ENCODE results near the gene WIPF3.

WIPF3 gene, protein sequence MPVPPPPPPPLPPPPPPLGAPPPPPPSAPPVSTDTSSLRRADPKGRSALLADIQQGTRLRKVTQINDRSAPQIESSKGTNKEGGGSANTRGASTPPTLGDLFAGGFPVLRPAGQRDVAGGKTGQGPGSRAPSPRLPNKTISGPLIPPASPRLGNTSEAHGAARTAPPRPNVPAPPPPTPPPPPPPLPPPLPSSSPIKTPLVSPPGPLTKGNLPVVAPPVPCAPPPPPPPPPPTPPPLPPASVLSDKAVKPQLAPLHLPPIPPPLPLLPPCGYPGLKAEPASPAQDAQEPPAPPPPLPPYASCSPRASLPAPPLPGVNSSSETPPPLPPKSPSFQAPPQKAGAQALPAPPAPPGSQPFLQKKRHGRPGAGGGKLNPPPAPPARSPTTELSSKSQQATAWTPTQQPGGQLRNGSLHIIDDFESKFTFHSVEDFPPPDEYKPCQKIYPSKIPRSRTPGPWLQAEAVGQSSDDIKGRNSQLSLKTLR

DNA sequence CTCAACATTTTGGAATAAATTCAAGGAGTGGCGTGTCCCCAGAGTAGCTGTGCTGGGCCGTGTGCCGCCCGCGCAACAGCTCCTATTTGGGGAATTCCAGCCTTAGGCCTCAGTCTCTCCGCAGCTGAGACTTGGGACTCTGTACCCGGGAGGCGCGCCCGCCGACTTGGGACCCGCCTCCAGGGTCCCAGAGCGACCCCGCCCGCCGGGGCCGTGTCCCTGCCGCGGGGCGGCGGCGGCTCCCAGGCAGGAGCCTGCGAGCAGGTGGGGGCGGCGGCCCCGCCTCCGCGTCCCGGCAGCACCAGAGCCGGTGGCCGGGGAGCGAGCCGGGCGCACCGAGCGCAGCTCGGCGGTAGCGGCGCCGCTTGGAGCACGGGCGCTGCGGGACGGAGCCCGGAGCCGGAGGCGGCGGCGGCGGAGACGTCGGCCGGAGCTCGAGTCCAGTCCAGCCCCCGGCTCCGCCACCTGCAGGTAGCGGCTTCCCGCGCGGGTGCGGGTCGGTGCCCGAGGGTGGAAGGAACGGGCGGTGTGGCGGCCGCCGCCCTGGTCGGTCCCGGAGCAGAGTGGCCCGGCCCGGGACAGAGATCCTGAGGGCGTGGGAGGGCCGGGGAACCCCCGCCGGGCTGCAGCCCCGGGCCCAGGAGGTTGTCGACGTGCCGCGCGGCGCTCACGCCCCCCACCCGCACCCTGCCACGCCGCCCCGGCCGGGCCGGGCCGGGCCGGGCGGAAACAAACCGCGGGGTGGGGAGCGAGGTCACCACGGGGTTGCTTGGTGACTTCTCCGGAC is at the start of gene WIPF3:
Gene WIPF3 (plus strand): TSS at position 301 of the 787 bp plus-strand sequence. CDS start 28,217 bp downstream, outside the sequence.
- no peak for DNase-seq

- no peak for DNase-seq
Observed at GRCh38 chr7:29763266-29763665, 43.0 kb upstream of the WIPF3 start.

GRCh38 chr7:29764227-29764626 is 42.1 kb upstream of the WIPF3 start:
- DNase-seq = no peak

DNA sequence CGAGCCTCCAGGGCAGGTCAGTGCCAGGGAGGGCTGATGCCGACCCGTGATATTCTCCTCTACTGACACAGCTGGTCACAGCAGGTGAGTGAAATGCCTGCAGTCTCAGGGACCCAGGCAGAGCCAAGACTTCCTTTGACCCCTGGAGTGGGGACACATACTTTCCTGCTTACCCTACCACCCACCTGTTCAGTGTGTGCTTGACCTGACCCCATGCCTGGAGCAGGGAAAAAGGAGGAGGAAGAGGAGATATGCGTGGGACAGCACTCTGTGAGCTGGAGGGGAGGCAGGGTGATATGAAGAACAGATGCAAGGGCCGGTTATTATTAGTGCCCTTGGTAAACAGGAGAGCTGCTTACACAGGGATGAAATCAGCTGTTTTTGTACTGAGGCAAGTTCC is 40.8 kb upstream of the WIPF3 start:
- DNase-seq = no peak

GRCh38 chr7:29770371-29770770 is 35.9 kb upstream of the WIPF3 start:
- DNase-seq = no peak

DNA sequence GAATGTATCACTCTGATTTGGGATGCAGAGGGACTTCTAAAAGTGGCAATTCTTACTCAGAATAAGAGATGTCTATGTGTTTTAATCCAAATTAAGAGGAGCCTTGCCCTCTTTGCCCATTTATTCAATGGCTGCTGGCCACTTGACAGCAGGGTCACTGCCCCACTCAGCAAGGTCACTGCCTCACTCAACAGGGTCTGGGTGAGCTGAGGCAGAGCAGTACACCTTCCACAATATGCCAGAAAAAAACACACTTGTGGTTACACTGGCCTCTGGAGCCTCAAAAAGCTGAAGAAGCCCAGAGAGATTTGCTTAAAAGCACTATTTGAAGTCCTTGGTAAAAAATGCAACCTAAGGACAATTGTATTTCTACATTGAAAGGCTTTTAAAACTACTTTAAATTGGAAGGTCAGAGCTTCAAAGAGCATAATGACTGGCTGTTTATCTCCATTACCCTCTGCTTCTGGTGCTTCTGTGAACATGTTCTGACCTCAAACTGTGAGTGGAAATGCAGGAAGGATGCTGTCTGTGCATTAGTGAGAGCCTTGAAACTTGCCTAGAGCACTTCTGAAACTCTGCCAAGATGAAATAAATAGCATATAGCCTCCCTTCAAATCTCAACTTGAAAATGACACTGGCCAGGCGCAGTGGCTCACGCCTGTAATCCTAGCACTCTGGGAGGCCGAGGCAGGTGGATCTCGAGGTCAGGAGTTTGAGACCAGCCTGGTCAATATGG is 35.1 kb upstream of the WIPF3 start:
- no peak for DNase-seq

- DNase-seq = no peak
Observed at GRCh38 chr7:29779017-29779416, 27.3 kb upstream of the WIPF3 start.

- no peak for DNase-seq
Observed at GRCh38 chr7:29780346-29780745, 26.0 kb upstream of the WIPF3 start.

DNA sequence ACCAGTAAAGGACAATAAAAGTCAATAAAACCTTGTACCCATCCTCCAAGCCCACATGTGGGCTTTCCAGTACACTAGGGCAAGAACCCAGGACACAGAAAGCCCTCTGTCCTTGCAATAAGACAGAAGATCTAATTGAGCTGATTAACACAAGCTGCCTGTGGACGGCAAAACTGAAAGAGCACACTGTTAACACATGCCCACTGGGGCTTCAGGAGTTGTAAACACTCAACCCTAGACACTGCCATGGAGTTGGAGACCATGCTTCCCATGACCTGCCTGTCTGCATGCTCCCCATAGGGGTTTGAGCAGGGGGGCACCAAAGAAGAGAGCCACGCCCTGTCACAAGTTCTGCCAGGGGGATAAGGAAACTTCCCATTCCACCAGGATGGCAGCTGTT is 22.6 kb upstream of the WIPF3 start:
- DNase-seq = no peak

GRCh38 chr7:29793507-29793906 is 12.8 kb upstream of the WIPF3 start:
- DNase-seq = no peak

- DNase-seq = no peak
Observed at GRCh38 chr7:29794959-29795629, 11.2 kb upstream of the WIPF3 start.

GRCh38 chr7:29795696-29796580 is 10.4 kb upstream of the WIPF3 start:
- DNase-seq = no peak

DNA sequence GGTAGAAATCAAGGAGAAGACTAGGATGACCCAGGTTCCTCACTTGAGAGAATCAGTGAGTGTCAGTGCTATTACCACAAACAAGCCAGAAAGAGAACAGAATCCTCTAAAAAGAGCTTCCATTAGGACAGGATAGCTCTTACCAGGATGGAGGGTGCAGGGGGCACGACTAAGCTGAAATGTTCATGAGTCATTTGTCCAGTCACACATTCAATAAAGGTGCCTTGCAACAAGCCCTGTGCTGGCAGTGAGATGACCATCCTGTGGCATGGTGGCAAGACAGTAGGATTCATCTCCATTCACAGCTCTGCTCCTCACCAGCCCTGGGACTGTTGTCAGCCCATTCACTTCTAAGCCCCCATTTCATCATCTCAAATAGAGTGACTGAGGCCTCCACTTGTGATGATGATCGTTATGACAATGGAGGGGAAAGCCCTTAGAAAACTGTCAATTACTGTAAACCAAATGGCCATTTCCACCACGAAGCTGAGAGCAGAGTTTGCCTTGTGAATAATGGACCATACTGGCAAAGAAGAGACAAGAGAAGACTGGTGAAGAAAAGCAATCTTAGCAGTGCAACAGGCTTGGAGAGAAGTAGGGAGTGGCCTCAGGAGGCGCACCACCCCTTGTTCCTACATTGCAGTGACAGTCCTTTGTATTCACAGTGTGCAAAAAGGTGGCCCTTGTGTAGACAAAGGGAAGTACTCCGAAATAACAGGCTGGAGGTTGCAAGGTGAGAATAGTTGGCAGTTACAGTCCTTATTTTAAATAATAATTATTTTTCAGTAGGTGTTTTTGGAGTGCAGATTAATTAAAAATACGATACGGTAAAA is 9.0 kb upstream of the WIPF3 start:
- DNase-seq = no peak

DNA sequence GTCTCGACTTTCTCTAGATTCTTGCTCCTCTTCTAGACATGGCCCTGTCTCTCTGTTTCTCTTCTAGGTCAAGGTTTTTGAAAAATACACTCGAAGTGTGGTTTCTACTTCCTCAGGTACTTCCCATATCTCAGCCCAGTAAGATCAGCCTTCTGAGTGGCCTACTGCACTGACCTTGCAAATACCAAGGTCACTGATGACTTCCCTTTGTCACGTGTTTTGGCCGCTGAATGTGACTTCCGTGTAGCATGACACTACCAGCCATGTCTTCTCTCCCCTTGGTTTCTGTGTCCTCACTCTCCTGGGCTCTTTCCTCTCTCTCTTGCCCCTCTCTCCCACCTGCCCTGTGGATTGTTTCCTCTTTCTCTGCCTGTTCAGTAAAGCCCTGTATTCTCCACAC is 7.9 kb upstream of the WIPF3 start:
- no peak for DNase-seq

DNA sequence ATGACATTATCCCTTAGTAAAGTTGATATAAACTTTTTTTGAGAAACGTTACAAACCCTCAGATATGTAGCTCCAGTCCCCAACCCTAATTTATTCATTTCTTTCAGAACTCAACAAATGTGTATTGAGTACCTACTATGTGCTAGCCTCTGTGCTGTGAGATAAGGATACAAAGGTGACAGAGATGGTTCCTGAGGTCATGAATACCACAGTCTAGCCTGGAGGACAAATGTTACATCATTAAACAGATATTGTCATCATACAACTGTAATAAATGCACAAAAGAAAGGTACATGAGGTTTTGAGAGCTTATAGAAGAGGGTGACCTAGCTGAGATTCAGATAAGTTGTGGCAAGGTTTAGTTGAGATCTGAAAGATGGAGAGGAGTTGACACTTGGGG is 4.4 kb upstream of the WIPF3 start:
- DNase-seq = no peak

DNA sequence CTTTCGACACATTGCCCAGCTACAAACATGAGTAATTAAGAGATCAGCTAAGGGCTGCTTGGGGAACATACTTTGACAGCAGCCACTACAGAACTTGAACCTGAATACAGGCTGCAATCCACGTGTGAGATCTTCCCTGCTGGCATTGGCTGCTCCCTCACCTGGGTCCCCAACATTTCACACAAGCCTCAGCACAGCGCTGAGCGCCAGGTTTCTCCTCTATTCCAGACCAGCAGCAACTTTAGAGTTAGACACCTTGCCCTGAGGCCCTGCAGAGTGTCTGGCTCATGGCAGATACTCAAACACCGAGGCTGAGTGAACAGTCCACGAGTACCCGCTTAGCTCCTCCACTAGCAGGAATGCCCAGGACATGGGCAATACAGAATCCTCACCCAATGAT is 1.3 kb upstream of the WIPF3 start:
- no peak for DNase-seq

DNA sequence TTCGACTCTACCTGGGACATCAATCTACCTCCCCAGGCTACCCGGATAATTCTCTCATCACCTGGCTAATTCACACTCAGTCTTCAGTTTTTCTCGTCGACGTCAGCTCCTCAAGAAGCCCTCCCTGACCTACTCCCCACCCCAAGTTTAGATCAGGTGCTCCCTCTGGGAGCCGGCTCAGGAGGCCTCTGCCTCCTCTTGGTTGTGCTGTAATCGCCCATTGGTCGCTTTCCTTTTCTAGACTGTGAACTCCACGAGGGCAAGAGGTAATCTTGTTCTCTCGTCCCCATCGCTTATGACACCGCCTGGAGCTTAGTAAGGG is 461 bp upstream of the WIPF3 start:
- no peak for DNase-seq

GRCh38 chr7:29806995-29807841 is 910 bp downstream of the WIPF3 start:
- no peak for DNase-seq

- no peak for DNase-seq
Observed at GRCh38 chr7:29808075-29808801, 1.9 kb downstream of the WIPF3 start.
